HG03280 (cell line): ENCODE data around the gene SPIN1.

Experiments
- ATAC-seq: cut with Tn5 transposase; IDR thresholded peaks from one replicate; pipeline ENCODE4 v1.9.1; 2021; ENCODE audit warnings: mild to moderate bottlenecking, moderate library complexity; ENCODE audit not compliant: unreplicated experiment

Gene SPIN1

DNA sequence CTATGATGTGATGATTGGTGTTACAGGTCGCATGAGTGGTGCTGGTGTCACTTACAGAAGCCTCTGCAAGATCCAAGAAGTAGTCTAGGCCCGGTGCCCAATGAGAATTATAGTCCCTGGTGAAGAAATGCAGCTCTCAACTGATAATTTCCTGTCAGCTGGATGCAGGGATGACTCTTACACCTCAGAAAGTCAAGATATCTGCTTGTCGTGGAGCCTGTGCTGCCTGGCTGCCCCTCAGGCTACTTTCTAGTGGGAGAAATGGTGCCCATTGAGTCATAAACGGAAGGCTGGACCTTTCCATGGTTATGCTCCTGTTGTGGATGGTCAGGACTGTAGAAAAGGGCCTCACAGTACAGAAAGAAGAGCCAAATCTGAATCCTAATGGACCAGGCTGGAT is 99.9 kb downstream of the SPIN1 start:
- ATAC-seq: no peak

DNA sequence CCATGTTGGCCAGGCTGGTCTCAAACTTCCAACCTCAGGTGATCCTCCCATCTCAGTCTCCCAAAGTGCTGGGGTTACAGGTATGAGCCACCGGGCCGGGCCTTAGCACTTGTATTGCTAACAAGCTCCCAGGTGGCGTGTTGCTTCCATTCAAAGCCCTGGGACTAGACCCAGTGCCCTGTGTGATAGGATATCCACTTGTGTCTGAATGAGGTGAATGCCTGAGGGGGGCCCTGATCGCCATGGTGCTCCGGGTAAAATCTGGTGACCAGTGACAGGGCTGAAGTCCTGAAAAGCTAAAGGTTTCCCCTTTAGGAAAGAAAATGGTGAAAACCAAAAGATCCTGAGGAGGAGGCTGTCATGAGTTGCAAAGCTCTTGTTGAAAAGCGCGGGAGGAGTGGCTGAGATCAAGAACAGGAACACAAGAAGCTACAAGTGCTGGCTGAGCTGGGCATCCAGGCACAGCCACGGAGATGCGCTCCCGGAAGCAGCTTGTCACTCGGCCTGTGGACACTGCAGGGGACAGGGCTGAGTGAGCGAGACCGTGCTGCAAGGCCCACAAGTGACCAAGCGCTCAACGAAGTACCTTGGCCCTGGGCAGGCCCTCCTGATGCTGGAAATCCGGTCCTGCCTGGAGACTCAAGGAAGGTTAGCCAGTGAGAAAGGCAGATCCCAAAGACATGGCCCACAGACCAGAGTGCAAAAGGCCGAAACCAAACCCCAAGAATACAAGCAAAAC is 106.9 kb downstream of the SPIN1 start:
- no peak for ATAC-seq

DNA sequence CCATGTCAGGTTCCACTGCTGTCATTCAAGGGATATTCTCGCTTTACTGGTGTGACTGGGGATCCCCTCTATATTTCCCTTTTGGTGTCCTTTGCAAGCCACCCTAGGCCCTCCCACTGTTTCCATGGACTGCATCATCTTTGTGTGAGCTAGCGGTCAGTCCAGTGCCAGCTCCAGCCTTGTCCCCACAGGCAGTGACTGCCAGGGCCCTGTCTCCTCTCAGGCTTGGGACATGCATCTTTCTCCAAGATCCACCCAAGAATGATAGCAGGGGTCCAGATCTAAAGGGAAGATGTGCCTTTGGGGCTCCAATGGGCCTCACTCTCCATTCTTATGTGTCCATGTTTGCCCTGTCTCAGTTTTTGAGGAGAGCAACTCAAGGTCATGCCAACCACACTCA is 109.0 kb downstream of the SPIN1 start:
- ATAC-seq: no peak

- no peak for ATAC-seq
Observed at GRCh38 chr9:88498880-88499279, 110.6 kb downstream of the SPIN1 start.

GRCh38 chr9:88501086-88501485 is 112.8 kb downstream of the SPIN1 start:
- ATAC-seq: no peak

- no peak for ATAC-seq
Observed at GRCh38 chr9:88502552-88503034, 114.3 kb downstream of the SPIN1 start.

DNA sequence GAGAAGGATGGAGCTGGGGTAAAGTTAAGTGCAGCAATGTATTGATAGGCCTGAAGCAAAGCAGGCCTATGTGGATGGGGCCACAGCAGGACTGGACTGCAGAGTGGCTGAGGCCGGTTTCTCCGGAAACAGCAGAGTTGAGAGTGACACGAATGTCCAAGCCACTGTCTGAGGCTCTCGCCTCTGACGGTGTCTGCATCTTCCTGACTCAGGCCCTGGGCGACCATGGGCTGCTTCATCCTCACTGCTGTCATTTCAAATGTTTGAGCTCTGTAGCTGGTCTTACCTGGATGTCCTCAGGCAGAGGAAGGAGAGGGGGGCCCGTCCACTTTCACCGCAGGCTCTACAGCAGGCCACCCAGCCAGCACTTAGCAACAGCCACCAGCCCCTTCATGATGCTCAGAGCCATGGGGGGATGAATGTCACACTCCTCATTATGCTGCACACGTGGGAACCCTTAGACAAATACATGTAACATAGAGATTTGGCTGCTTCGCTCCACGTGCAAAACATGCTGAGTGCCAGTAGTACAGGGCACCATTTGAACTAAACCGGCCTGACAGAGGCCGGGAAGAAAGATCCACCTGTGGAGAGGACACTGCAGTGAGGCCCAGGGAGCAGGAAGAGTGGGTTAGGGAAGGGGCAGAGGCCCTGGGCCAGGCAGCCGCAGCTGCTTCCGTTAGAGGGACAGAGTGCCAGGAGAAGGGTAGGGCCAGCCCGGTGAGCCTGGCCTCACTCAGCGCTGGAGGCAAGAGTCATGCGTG is 115.0 kb downstream of the SPIN1 start:
- ATAC-seq: no peak

DNA sequence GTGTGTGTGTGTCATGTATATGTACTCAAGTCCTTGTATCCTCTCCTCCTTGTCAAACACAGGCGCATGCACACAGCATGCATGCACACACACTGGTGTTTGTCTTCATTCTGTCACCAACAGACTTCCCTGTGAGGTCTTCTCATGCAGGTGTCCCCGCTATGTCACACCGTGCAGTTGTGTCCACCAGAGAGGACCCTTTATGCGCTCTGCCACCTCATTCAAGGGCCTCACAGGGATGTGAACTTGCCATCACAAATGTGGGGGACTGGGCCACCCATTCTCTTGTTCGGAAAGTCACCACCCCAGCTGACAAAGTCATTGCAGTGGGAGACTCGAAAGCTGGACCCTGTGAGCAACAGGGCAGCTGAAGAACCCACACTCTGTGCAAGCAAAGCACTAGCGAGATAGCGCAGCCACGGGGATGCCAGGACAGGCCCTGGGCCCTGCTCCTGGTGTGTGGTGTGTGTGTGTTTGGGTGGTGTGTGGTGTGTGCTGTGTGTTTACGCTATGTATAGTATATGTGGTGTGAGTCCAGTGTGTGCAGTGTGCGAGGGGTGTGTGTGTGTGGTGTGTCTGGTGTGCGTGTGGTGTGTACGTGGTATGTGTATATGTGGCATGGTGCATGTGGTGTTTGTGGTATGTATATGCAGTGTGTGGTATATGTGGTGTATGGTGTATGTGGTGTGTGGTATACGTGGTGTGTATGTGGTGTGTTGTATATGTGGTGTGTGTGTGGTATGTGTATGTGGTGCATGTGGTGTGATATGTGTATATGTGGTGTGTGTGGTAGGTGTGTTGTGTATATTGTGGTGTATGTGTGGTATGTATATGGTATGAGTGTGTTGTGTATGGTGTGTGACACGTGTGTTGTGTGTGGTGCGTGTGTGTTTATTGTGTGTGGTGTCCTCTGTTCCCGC is 115.9 kb downstream of the SPIN1 start:
- ATAC-seq: no peak

DNA sequence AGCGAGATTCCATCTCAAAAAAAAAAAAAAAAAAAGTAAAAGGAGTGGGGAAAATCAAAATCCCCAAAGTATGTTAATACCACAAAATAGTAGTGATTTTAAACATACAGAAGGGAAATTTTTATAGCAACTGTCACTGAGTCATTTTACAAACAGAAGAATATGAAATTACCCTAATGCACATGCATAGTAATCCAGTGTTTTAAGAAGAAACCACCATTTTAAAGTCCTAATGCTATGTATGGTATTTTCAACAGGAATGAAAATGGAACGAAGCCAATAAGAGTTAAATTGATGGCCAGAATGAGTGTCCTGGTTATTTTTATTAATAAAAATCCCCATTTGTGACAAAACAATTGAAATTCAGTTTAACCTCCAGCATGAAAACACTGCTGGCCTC is 120.1 kb downstream of the SPIN1 start:
- ATAC-seq: no peak

GRCh38 chr9:88511906-88512305 is 123.7 kb downstream of the SPIN1 start:
- no peak for ATAC-seq

DNA sequence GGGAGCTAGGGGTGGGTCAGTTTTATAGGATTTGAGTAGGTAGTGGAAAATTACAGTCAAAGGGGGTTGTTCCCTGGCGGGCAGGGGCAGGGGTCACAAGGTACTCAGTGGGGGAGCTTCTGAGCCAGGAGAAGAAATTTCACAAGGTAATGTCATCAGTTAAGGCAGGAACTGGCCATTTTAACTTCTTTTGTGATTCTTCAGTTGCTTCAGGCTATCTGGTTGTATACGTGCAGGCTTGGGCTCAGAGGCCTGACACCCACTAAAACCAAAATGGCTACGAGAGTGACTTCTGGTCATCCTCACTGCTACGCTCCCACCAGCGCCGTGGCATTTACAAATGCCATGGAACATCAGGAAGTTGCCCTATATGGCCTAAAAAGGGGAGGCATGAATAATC is 126.0 kb downstream of the SPIN1 start:
- ATAC-seq: no peak

DNA sequence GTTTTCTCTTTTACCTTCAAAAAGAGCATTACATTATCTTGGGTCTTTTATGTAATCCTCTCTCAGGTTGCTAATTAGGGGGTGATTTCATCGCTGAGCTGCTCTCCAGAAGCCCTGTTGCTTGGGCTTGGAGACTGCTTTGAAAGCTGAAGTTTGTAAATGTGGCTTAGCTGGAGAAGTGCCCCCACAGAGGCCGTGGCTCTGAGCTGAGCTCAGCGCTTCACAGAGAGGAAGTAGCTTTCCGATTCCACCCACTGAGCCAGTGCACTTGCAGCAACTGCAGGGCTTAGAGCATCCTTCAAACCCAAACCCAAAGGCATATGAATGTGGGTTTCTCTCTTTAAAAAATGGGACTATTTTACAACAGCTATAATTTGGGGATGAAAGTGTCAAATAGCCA is 133.1 kb downstream of the SPIN1 start:
- ATAC-seq: no peak

- no peak for ATAC-seq
Observed at GRCh38 chr9:88522360-88522759, 134.1 kb downstream of the SPIN1 start.

DNA sequence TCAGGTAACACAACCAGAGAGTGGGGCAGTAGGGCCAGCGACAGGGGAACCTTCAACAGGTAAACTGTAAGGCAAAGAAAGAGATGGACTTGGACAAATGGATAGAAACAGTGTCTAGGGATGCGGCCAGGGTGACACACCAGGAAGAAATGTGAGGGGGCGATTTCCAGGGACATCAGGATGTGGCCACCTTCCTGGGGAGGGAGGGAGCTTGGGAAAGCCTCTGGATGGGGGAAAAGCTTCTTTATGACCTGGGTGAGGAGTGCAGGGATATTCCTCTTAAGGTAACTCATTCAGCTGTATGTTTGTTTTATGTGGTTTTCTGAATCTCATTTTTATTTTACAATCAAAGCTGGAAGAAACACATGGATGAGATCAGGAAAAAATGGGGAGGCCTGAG is 134.8 kb downstream of the SPIN1 start:
- ATAC-seq: no peak

DNA sequence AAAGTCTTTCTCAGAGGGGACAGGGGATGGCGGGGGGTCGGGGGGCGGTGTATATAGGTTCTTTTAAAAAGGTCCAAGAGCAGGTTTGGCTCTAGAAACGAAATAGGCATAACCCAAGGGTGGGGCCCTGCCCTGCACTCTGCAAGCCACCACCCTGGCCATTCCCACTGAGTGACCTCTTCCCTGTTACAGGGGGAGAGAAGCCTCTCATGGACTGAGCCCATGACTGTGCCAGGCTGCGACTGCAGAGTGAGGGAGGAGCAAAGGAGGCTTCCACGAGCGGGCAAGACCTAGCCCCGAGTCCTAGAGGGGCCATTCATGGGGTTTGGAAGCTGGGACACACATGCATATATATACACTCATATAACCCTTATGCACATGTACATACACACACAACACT is 136.7 kb downstream of the SPIN1 start:
- ATAC-seq: no peak

GRCh38 chr9:88527618-88528017 is 139.4 kb downstream of the SPIN1 start:
- ATAC-seq: no peak
